Stimulated activated CD4-positive, alpha-beta T cell treated with anti-CD3 and anti-CD28 coated beads, Interleukin-15, amount 100 ng/mL, for 48 hours (primary cell): Measurements from ENCODE around the gene FBXL7.

ENCODE experiments used
- DNase-seq, 2 donors: peaks; one replicate each; pipeline ENCODE4 v3.0.0-alpha.2; 2020; ENCODE audit warnings: low read depth in 2 of 2

The FBXL7 gene

GRCh38 chr5:15501091-15501791 is 1.3 kb downstream of the FBXL7 start:
- no peak for DNase-seq

- DNase-seq, result no peak
Measured at GRCh38 chr5:15502208-15502607, 2.2 kb downstream of the FBXL7 start.

GRCh38 chr5:15506146-15506545 is 6.2 kb downstream of the FBXL7 start:
- no peak for DNase-seq

- DNase-seq, result no peak
Measured at GRCh38 chr5:15506897-15507296, 6.9 kb downstream of the FBXL7 start.

GRCh38 chr5:15510092-15510491 is 10.1 kb downstream of the FBXL7 start:
- DNase-seq, result no peak

- no peak for DNase-seq
Measured at GRCh38 chr5:15510831-15511230, 10.9 kb downstream of the FBXL7 start.

GRCh38 chr5:15513431-15513830 is 13.5 kb downstream of the FBXL7 start:
- DNase-seq, result no peak

- no peak for DNase-seq
Measured at GRCh38 chr5:15513911-15514310, 13.9 kb downstream of the FBXL7 start.

- no peak for DNase-seq
Measured at GRCh38 chr5:15515229-15515628, 15.2 kb downstream of the FBXL7 start.

GRCh38 chr5:15516486-15516885 is 16.5 kb downstream of the FBXL7 start:
- DNase-seq, result no peak

GRCh38 chr5:15518786-15519185 is 18.8 kb downstream of the FBXL7 start:
- DNase-seq, result no peak

- DNase-seq, result no peak
Measured at GRCh38 chr5:15520856-15521255, 20.9 kb downstream of the FBXL7 start.

GRCh38 chr5:15521381-15522186 is 21.6 kb downstream of the FBXL7 start:
- DNase-seq, result no peak

GRCh38 chr5:15522187-15522520 is 22.2 kb downstream of the FBXL7 start:
- no peak for DNase-seq

- DNase-seq, result no peak
Measured at GRCh38 chr5:15524712-15525111, 24.7 kb downstream of the FBXL7 start.

GRCh38 chr5:15525703-15526275 is 25.8 kb downstream of the FBXL7 start:
- DNase-seq, result no peak

- no peak for DNase-seq
Measured at GRCh38 chr5:15526413-15526812, 26.4 kb downstream of the FBXL7 start.

- DNase-seq, result no peak
Measured at GRCh38 chr5:15528476-15528875, 28.5 kb downstream of the FBXL7 start.

- DNase-seq, result no peak
Measured at GRCh38 chr5:15529013-15529412, 29.0 kb downstream of the FBXL7 start.

- DNase-seq, result no peak
Measured at GRCh38 chr5:15529821-15530220, 29.8 kb downstream of the FBXL7 start.

GRCh38 chr5:15533129-15533893 is 33.3 kb downstream of the FBXL7 start:
- no peak for DNase-seq

GRCh38 chr5:15535938-15536337 is 36.0 kb downstream of the FBXL7 start:
- DNase-seq, result no peak
